GM04504 (cell line): ENCODE results near the gene IL22.

Experiments
- DNase-seq: peaks from one replicate; pipeline ENCODE4 v3.0.0-alpha.2; 2012; ENCODE audit warnings: low read depth

Gene IL22

GRCh38 chr12:68253504-68253903 lies at the start of gene IL22:
IL22 (minus strand) TSS chr12:68253604; CDS start chr12:68253448, 156 bp downstream.
- no peak for DNase-seq

GRCh38 chr12:68297929-68298328 lies 44.5 kb upstream of the IL22 start:
- no peak for DNase-seq

GRCh38 chr12:68294251-68294650 lies 40.8 kb upstream of the IL22 start:
- DNase-seq, result no peak

GRCh38 chr12:68293347-68293746 lies 39.9 kb upstream of the IL22 start:
- DNase-seq, result no peak

GRCh38 chr12:68292151-68292943 lies 38.9 kb upstream of the IL22 start:
- no peak for DNase-seq

GRCh38 chr12:68291396-68292036 lies 38.1 kb upstream of the IL22 start:
- no peak for DNase-seq

GRCh38 chr12:68290126-68290525 lies 36.7 kb upstream of the IL22 start:
- no peak for DNase-seq

- DNase-seq, result no peak
These were observed 33.7 kb upstream of the IL22 start for GRCh38 chr12:68287106-68287505.

GRCh38 chr12:68286396-68286795 lies 33.0 kb upstream of the IL22 start:
- DNase-seq, result no peak

GRCh38 chr12:68285541-68285940 lies 32.1 kb upstream of the IL22 start:
- no peak for DNase-seq

- DNase-seq, result no peak
These were observed 28.1 kb upstream of the IL22 start for GRCh38 chr12:68281322-68282077.

GRCh38 chr12:68280240-68280639 lies 26.8 kb upstream of the IL22 start:
- no peak for DNase-seq

- DNase-seq, result no peak
These were observed 26.0 kb upstream of the IL22 start for GRCh38 chr12:68279227-68280054.

- no peak for DNase-seq
These were observed 23.1 kb upstream of the IL22 start for GRCh38 chr12:68276402-68276930.

- no peak for DNase-seq
These were observed 19.3 kb upstream of the IL22 start for GRCh38 chr12:68272732-68273131.

GRCh38 chr12:68271346-68271745 lies 17.9 kb upstream of the IL22 start:
- no peak for DNase-seq

- no peak for DNase-seq
These were observed 17.0 kb upstream of the IL22 start for GRCh38 chr12:68270358-68270757.

GRCh38 chr12:68269779-68270178 lies 16.4 kb upstream of the IL22 start:
- DNase-seq, result no peak

- no peak for DNase-seq
These were observed 15.6 kb upstream of the IL22 start for GRCh38 chr12:68268967-68269366.

GRCh38 chr12:68267892-68268396 lies 14.5 kb upstream of the IL22 start:
- peak; percentile 55 for DNase-seq

- DNase-seq, result no peak
These were observed 11.5 kb upstream of the IL22 start for GRCh38 chr12:68264857-68265256.
